ENCODE data around the gene ABHD14A. TPM values are rescaled to one million over a fixed set of nuclear protein-coding genes. Genes with fewer than 3 reads are reported as not detected.

Gene ABHD14A
- total RNA-seq, 1 donor = 18.8 TPM

- no peaks in the 10 kb centered on the region for H3K9me3 ChIP-seq (ENCODE audit: low read depth, low read length)
- TF ChIP-seq CTCF (IDR thresholded peaks at IDR 0.05; ENCODE audit: extremely low read depth, low read depth, low read length) = no peak
- no peaks in the 10 kb centered on the region for H3K27me3 ChIP-seq (ENCODE audit: insufficient read depth, low read length)
- no peak overlapping the region for H3K4me2 ChIP-seq (ENCODE audit: insufficient read depth, low read length)
- no peak overlapping the region for H2AFZ ChIP-seq (ENCODE audit: low read length)
- H3K27ac ChIP-seq (ENCODE audit: low read depth, low read length) = no peak overlapping the region
- peaks cover 12% of the 10 kb centered on the region for H3K79me2 ChIP-seq (ENCODE audit: insufficient read depth, low read length)
- H3K4me1 ChIP-seq (ENCODE audit: insufficient read depth, low read length) = peaks cover 4% of the 10 kb centered on the region
- H3K36me3 ChIP-seq (ENCODE audit: insufficient read depth, low read length) = peaks cover 10% of the 10 kb centered on the region
- peaks cover 17% of the 10 kb centered on the region for H4K20me1 ChIP-seq (ENCODE audit: insufficient read depth, low read length)
- H3K4me3 ChIP-seq (ENCODE audit: insufficient read depth, low read length) = no peak overlapping the region
- DNase-seq (ENCODE audit: insufficient read length, low spot score, missing footprints) = no peak
These were observed 11.9 kb upstream of the ABHD14A start for GRCh38 chr3:51962854-51963530.

- Histone ChIP-seq H3K4me3 (ENCODE audit: insufficient read depth, low read length) (no peak overlapping the region), H3K9me3 (ENCODE audit: low read depth, low read length) (no peaks in the 10 kb centered on the region), H2AFZ (ENCODE audit: low read length) (no peak overlapping the region), H3K36me3 (ENCODE audit: insufficient read depth, low read length) (peaks cover 9% of the 10 kb centered on the region), H3K27ac (ENCODE audit: low read depth, low read length) (no peak overlapping the region), H3K4me1 (ENCODE audit: insufficient read depth, low read length) (peaks cover 9% of the 10 kb centered on the region), H3K79me2 (ENCODE audit: insufficient read depth, low read length) (peaks cover 12% of the 10 kb centered on the region), H3K4me2 (ENCODE audit: insufficient read depth, low read length) (no peak overlapping the region), H4K20me1 (ENCODE audit: insufficient read depth, low read length) (peaks cover 22% of the 10 kb centered on the region), H3K27me3 (ENCODE audit: insufficient read depth, low read length) (no peaks in the 10 kb centered on the region)
- DNase-seq (ENCODE audit: insufficient read length, low spot score, missing footprints) = no peak
- TF ChIP-seq CTCF (IDR thresholded peaks at IDR 0.05; ENCODE audit: extremely low read depth, low read depth, low read length) = no peak
These were observed 10.9 kb upstream of the ABHD14A start for GRCh38 chr3:51963951-51964451.

- TF ChIP-seq CTCF (IDR thresholded peaks at IDR 0.05; ENCODE audit: extremely low read depth, low read depth, low read length) = no peak
- Histone ChIP-seq H3K9me3 (ENCODE audit: low read depth, low read length) (no peaks in the 10 kb centered on the region), H3K4me1 (ENCODE audit: insufficient read depth, low read length) (peaks cover 9% of the 10 kb centered on the region), H3K4me3 (ENCODE audit: insufficient read depth, low read length) (no peak overlapping the region), H3K27ac (ENCODE audit: low read depth, low read length) (no peak overlapping the region), H3K79me2 (ENCODE audit: insufficient read depth, low read length) (peaks cover 12% of the 10 kb centered on the region), H3K4me2 (ENCODE audit: insufficient read depth, low read length) (no peak overlapping the region), H4K20me1 (ENCODE audit: insufficient read depth, low read length) (peaks cover 27% of the 10 kb centered on the region), H3K36me3 (ENCODE audit: insufficient read depth, low read length) (peaks cover 4% of the 10 kb centered on the region), H2AFZ (ENCODE audit: low read length) (no peak overlapping the region), H3K27me3 (ENCODE audit: insufficient read depth, low read length) (no peaks in the 10 kb centered on the region)
- DNase-seq (ENCODE audit: insufficient read length, low spot score, missing footprints) = no peak
These were observed 10.3 kb upstream of the ABHD14A start for GRCh38 chr3:51964521-51964920.

GRCh38 chr3:51966016-51966415, 8.8 kb upstream of the ABHD14A start:
- DNase-seq (ENCODE audit: insufficient read length, low spot score, missing footprints) = no peak
- Histone ChIP-seq H3K27ac (ENCODE audit: low read depth, low read length) (no peak overlapping the region), H3K27me3 (ENCODE audit: insufficient read depth, low read length) (no peaks in the 10 kb centered on the region), H3K4me3 (ENCODE audit: insufficient read depth, low read length) (peak overlapping the region; percentile 78), H2AFZ (ENCODE audit: low read length) (no peak overlapping the region), H4K20me1 (ENCODE audit: insufficient read depth, low read length) (peaks cover 31% of the 10 kb centered on the region), H3K4me2 (ENCODE audit: insufficient read depth, low read length) (peak overlapping the region; percentile 92), H3K9me3 (ENCODE audit: low read depth, low read length) (no peaks in the 10 kb centered on the region), H3K4me1 (ENCODE audit: insufficient read depth, low read length) (peaks cover 9% of the 10 kb centered on the region), H3K36me3 (ENCODE audit: insufficient read depth, low read length) (no peaks in the 10 kb centered on the region), H3K79me2 (ENCODE audit: insufficient read depth, low read length) (peaks cover 12% of the 10 kb centered on the region)
- no peak for TF ChIP-seq CTCF (IDR thresholded peaks at IDR 0.05; ENCODE audit: extremely low read depth, low read depth, low read length)
